COLO668 (cell line): ENCODE data around the gene GRK6.
"Not testable (repeated sequence)": the region's sequence is repeated elsewhere in the genome, so short reads cannot be mapped to it uniquely, and the experiment has no call there.

Experiments used
- DNase-seq: peaks from one replicate; lab custom pipeline; 2025; ENCODE audit not compliant: unreplicated experiment; lab: John Stamatoyannopoulos, UW

GRK6 gene

GRCh38 chr5:177397875-177398390, 28.5 kb upstream of the GRK6 start:
- DNase-seq, result no peak

- no peak for DNase-seq
Measured at GRCh38 chr5:177399997-177400868, 26.2 kb upstream of the GRK6 start, which contains the start of gene PFN3. TSS of gene PFN3 (minus strand) at chr5:177400661. CDS start at chr5:177400576, 85 bp downstream.

- peak; percentile 82 for DNase-seq
Measured at GRCh38 chr5:177402271-177403043, 24.0 kb upstream of the GRK6 start.

- DNase-seq, result peak; percentile 59
Measured at GRCh38 chr5:177403102-177403791, 23.2 kb upstream of the GRK6 start.

- DNase-seq, result peak; percentile 84
Measured at GRCh38 chr5:177403792-177404640, 22.5 kb upstream of the GRK6 start.

GRCh38 chr5:177404641-177405179, 21.8 kb upstream of the GRK6 start:
- DNase-seq, result peak; percentile 4

GRCh38 chr5:177405312-177405711, 21.2 kb upstream of the GRK6 start:
- no peak for DNase-seq

GRCh38 chr5:177405805-177406204, 20.7 kb upstream of the GRK6 start:
- no peak for DNase-seq

- no peak for DNase-seq
Measured at GRCh38 chr5:177409043-177409801, 17.3 kb upstream of the GRK6 start, which contains the start of gene F12. TSS of gene F12 (minus strand) at chr5:177409564. CDS start at chr5:177409527, 37 bp downstream.

- DNase-seq, result no peak
Measured at GRCh38 chr5:177410575-177410974, 15.9 kb upstream of the GRK6 start.

- DNase-seq, result no peak
Measured at GRCh38 chr5:177412603-177413233, 13.8 kb upstream of the GRK6 start.

- DNase-seq, result no peak
Measured at GRCh38 chr5:177414481-177414880, 12.0 kb upstream of the GRK6 start.

GRCh38 chr5:177417081-177417480, 9.4 kb upstream of the GRK6 start:
- not testable (repeated sequence) for DNase-seq

- DNase-seq, result no peak
Measured at GRCh38 chr5:177419046-177419445, 7.4 kb upstream of the GRK6 start.

GRCh38 chr5:177420472-177420871, 6.0 kb upstream of the GRK6 start:
- not testable (repeated sequence) for DNase-seq

- DNase-seq, result no peak
Measured at GRCh38 chr5:177421062-177421798, 5.2 kb upstream of the GRK6 start.

GRCh38 chr5:177423671-177424070, 2.8 kb upstream of the GRK6 start:
- DNase-seq, result no peak

- no peak for DNase-seq
Measured at GRCh38 chr5:177425196-177425800, 1.2 kb upstream of the GRK6 start.
